ENCODE results near the gene ILDR1.

Gene ILDR1

DNA sequence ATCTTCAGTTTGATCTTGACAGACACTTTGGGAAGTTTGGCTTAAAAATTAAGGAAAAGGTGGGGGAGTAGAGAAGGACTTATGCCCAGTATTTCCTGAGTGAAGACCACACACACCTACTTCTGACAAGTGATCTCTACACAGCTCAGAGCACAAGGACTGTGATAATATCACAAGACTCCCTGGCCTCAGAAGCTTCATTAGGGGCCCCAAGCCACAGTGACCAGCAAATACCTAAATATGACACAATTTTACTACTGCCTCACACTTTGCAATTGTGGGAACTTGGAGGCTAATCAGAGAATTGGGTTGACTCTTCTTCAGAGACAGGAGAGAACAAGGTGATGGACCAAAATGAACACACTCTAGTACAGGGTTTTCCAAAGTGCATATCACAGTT, 2.6 kb downstream of the ILDR1 start:
- no peak for DNase-seq

DNA sequence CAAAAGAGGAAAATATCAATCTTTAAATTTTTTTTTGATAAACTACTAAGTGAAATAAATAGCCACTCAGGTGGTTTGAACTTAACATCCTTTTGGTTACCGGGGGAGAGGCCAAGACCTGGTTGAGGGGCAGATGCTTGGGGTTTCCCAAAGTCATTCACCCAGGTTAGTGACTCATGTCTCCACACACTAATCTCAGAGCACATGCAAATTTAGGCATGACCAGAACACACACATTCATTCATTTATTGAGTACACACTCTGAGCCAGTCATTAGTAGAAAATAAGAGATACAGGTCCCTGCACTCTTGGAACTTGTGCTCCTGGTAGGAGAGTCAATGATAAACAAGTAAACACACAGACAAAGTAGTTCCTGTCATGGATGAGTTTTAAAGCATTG, 7.3 kb downstream of the ILDR1 start:
- DNase-seq: no peak

DNA sequence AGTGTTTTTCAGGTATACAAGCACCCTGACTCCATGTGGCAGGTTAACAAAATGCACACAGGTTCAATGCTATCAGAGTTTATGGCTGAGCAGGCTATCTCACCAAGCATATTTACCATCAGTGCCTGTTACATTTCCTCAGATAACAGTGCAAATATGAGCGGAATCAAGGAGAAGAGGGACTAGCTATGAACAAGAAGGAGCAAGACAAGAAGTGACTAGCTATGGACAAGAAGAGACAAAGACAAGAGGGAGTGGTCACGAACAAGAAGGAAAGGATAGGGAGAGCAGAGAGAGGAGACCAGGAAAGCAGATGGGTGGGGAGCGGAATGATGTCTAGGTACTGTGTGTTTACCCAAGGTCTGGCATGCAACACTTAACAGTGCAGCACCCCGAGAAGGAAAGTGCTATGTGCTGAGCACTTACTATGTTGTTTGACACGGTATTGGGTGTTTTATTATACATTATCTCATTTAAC, 8.6 kb downstream of the ILDR1 start:
- no peak for DNase-seq

DNA sequence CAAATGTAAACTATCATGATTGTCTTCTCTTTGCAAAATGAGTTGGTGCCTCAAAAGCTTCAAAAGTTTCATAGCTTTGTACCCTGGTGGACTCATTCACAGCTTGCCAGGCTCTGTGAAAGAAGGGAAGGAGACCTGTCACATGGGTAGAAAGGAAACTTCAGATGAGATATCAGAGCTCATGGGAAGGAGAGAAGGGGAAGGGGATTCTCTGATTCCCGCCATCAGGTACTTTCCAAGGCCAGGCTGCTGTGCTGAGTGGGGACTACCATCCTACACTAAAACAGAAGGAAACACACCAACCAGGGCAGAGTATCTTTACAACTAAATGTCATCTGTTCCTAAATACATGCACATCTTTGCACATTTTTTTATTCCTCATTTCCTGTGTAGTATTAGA, 9.2 kb downstream of the ILDR1 start:
- DNase-seq: no peak

DNA sequence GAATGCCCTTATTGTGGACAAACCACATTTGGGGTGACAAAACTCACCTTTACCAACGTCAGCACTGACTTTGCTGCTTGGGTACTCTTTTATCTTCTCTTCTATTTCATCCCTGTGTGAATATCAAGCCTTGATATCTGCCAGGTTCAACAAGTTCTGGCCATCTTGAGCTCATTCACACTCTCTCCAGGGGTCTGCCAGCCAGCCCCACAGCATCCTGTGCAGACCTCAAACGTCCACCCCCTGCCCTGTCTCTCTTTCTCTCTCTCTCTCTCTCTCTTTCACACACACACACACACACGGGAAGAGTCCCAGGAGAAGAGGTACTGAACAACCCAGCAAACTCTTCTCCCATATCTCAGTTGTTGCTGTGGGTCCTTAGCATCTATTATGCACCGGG, 10.7 kb downstream of the ILDR1 start:
- DNase-seq: no peak

DNA sequence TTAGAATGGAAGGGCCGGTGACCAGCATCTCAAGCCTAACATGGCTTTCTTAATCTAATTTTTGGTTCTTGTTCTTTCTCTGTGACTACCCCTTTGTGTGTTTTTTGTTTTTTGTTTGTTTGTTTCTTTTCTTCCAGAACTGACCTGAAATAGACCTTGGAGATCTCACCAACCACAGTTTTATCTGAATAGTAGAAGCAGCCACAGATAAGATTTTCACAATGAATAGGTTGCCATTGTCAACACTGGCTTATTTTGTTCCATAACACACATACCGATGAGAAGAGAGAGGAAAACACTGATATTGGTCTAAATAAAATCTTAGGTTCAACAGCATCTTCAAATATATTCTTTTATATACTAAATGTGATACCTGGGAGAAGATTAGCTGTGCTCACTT, 11.5 kb downstream of the ILDR1 start:
- no peak for DNase-seq

DNA sequence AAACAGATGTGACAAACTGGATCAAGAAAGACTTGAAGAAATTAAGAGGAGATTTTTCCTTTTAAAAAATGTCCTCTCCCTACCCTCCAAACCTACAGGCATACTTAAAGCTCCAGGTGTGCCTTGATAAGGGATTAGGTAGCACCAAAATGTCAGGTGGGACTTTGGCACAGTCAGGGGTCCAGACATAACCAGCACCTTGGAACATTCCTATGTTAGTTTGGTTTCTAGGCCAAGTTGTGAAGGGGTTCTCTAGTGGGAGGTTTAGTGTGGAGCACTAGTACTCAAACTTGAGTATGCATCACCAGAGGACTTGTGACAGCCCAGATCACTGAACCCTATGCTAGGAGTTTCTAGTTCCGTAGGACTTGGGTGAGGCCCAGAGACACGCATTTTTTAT, 13.9 kb downstream of the ILDR1 start:
- no peak for DNase-seq

DNA sequence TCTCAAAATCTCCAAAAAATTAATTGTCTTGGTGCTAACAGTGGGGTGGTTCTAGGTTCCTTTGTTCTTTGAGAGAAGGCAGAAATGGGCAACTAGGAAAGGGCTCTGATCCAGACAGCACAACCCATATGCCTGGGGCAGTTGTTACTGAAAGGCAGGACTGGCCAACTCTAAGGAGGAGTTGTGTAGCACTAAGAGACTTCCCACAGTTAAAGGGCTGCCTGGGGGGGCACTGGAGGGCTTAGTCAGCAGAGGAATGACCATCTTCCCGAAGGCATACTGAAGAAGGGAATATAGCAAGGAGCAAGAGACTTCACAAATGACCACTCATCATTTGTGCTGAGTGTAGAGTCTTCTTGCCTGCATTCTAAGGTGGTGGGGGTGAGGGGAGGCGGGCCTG, 15.8 kb downstream of the ILDR1 start:
- no peak for DNase-seq

DNA sequence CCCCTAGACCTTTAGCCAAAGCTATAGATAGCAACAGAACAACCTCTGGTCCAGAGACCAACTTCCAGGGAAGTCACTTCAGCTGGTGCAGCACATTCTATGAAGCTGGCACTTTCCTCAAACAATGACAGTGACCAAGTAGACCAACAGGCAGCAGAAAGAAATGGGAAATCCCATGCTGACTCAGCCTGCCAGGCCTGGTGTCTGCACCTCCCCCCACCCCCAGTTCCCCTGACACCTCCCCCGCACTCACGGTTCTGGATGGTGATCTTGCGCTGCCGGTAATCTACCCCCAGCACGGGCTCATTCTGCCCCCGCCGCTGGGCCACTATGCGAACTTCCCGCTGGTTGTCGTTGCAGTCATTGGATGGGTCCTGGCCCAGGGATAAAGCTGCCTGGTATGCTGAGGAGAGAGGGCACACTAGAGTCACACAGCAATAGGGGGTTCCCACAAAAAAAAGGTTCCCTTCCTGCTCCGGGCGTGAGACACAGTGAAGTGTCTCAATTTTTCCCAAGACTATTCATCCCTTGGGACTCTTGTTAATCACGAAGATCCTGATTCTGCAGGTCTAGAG, 17.0 kb downstream of the ILDR1 start:
- DNase-seq: no peak

DNA sequence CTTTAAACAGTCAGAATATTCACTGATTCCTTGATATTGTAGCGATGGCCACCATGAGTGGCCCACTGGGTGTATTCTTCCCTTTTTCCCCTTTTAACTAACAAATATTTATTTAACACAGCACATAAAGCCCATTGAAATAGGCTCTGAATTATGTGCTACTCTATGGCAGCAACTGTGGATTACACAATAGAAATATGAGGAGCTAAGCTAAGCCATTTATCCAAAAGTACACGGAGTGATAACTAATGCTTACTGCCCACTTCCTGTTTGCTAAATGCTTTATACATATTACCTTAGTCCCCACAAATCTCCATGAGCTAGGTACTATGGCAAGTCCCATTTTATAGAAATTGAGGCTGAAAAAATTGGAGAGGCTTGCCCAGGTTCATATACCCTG, 17.9 kb downstream of the ILDR1 start:
- no peak for DNase-seq

DNA sequence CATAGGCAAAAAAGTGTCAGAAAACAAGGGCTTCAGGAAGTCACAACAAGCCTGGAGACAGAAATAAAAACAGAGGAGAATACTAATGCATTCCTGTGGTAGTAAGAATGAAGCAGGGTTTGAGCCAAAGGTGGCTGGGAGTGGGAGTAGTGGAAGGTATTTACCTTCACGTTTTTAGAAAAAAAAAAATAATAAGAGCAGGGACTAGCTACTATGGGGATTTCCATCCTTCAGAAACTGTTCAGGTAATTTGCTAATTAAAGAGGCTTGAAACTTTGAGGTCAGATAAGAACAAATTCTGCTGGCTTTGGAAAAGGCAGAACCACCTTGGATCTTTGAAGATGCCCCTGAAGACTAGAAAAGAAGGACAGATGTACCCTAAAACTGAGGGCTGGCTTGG, 18.4 kb downstream of the ILDR1 start:
- DNase-seq: no peak

DNA sequence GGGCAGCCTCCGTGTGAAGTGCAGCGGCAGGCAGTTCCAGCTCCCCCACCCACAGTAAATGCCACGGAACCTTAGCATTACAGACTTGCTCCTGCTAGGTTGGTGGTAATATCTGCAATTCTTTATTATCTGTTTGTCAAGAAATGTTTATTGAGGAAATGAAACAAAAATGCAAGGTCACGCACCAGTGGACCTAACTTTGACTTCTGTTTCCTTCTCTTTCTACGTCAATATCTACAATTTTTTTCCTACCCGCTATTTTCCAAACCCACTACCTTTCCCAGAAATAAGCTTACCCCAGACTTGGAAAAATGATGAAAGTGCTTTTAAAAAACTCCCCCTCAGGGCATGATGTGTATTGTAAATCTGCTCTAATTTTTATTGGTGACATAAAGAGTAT, 18.9 kb downstream of the ILDR1 start:
- DNase-seq: no peak

DNA sequence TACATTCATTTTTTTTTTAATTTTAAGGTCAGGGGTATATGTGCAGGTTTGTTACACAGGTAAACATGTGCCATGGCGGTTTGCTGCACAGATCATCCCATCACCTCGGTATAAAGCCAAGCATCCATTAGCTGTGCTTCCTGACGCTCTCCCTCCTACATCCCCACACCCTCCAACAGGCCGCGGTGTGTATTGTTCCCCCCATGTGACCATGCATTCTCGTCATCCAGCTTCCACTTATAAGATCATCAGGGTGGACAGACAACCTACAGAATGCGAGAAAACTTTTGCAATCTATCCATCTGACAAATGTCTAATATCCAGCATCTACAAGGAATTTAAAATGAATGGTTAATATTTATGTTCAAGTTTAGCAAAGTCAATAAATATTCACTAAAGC, 19.4 kb downstream of the ILDR1 start:
- DNase-seq: no peak

DNA sequence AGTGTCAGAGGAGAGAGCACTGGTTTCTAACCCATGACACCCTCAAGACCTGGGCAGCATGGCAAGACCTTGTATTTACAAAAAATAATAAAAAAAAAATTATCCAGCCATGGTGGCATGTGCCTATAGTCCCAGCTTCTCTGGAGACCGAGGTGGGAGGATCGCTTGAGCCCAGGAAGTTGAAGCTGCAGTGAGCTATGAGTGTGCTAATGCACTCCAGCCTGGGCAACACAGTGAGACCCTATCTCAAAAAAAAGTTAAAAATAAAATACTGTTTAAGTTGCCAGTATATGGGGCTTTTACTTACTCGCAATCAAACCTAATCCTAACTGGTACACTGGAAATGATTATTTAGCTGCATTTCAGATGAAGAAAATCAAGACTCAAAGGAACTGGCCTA, 20.2 kb downstream of the ILDR1 start:
- no peak for DNase-seq

DNA sequence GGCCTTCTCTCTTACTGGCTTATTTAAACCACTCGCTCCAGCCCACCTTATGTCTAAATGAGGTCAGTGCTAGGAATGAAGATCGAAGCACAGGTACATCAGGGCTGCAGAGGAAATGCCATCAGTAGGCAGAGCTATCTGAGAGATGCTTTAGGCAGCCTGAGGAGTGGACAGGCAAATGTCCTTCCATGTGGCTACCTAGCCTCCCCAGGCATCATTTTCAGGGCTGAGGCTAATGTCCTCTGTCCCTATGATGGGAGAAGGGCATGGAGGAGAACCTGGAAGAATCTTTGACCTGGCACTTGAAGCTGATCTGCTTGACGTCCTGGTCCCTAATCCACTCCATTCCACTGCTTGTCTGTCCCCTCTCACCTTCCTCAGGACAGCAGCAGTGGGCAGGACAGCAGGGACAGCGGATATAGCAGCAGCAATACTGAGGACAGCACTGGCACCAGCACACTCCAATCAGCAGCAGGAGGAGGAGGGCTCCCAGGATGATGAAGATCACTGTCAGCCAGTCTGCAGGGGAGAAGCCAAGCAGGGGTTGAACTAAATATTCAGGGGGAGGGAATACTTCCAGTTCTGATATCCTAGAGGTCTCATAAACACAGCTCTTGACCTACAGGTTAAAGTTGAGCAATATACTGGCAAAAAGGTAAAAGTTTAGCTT, 21.0 kb downstream of the ILDR1 start:
- DNase-seq: no peak

DNA sequence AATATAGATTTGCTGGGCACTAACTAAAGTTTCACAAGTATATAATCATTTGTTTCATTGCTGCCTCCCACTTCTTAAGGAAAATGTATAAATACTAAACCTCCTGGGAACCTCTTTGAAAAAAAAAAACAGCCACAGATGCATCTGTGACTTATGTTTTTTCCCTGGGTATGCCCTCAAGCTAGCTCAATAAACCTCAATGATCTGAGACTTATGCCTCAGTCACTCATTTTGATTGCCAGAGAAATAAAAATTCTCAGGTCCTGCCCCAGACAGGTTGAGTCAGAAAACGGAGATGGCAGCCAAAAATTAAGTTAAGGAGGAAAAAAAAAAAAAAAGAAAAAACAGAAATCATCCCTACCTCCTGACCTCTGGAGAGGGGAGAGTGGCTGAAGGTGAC, 22.1 kb downstream of the ILDR1 start:
- no peak for DNase-seq

DNA sequence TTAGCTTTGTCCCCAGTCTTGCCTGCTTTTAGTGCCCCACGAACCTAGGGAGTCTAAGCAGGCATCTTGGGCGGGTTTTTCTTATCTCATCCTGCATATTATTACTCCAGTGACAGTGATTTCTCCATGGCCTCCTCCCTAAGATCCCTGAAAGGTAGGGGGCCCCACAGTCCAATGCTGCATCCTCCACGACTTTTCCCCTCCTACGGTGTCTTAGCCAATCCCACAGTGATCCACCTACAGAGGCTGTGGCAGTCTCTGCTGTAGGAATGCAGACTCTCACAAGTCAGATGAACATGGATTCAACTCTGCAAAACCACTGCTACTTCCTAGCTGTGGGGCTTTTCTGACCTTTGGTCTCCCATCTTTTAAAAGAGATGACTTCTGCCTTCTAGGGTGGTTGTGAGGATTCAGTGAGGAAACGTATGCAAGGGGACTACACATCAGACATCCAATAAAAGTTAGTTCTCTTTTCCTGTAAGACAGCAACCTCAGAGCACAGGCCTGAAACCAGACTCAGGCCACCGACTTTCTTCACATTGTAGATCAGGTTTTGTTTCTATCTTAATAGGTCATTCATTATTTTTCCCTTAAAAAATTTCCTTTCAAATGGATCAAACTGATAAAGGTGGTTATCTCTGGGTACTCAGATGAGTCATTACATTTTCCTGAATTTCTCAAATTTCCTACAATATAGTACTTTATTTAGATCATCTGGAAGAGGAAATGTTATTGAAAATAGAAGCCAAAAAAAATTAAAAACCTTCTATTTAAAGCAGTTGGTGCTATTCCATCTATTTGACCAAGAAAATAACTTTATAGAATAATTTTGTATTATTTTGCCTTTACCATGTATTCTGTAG, 23.2 kb downstream of the ILDR1 start:
- no peak for DNase-seq

DNA sequence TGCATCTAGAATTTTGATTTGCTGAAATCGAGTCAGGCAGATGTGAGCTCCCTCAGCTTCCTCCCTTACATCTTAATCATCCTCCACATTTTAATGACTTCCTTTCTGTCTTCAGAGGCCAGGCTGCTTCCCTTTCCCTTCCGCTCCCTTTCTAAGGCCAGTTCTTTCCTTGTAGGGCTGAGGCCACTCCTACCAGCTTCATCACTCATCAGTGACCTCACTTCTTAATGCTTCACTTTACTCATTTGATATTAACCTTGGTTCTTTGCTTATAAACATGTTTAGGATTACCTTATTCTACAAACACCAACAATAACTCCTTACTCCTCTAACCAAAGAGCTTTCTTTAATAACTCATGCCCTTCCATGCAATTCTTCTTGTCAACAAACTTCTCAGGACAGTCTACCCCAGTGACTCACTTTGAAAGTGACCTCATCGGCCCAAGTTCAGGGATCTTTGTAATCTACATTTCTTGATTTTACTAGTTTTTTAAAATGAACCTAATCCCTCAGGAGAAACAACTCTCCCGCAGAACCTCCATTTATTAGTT, 23.9 kb downstream of the ILDR1 start:
- DNase-seq: no peak

DNA sequence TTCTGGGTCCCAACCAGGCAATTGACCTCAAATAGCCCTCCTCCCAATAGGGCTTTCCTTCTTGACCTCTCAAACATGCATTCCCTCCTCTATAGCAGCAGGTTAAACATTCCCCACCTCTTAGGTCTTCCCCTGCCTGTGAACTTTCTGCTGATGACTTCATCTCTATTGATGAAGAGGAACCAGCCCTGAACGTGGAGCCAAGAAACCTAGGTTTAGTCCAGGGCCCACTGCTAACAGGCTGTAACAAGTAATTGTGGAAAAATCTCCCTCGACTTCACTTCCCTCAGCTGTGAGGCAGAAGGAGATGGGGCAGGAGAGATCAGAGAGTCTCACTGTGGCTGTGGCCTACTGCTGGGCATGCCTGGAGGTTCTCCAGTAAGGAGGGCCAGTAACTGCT, 24.7 kb downstream of the ILDR1 start:
- DNase-seq: no peak

DNA sequence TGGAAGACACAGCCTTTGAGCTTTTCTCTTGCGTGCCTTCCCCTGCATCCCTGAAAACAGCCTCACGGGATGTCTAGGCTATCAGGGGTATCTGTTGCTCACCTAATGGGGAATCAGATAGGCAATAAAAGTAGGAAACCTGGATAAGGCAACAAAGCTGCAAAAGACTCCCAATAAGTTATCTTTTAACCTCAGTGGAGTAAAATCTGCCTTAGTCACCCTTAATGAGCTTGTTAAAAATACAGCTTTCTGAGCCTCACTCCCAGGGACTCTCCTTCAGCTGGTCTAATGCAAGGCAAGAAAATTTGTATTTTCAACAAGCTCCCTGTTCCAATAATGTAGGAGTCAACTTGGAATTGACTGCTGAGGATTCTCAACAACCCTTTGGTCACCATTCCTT, 25.6 kb downstream of the ILDR1 start:
- no peak for DNase-seq

DNA sequence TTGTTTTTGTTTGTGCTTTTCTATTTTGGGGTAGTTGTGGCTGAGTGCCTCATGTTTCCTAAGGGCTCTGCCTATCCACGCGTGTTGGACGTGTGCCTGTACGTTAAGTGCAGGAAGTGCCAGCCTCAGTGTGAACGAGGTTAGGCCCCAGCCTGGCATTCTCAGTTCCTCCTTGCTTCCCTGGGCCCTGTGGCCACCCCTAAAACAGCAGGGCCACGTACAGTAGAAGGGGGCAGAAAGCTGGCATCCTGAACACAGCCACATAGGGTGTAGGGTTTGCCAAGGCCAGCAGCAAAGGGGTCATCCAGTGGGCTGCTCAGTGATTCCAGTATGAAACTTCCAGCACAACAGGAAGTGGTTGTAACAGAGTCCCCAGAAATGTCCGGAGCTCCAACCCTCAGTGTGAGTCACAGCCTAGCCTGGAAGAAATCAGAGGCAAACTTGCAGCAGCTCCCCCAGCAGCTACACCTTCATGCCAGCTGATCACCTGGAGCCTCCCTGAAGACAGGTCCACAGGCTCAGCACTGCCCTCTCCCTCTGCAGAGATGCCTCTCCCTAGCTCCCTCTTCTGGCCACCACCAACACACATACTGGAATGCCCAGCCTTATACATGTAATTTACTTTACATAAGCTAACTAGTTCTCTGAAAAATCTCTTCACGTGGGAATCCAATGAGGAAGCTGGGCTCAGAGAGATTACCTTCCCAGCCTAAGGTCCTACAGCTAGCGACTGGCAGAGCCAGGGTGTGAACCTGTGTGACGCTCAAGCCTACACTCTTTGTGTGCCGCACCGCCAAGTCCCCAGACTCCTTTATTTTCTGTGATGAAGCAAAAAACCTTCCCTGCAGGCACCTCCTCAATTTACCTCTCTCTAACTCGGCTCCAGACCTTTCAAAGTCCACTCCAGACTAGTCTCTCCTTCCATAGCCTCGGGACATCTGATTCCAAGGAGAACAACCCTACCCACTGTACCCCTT, 26.6 kb downstream of the ILDR1 start:
- DNase-seq: no peak

DNA sequence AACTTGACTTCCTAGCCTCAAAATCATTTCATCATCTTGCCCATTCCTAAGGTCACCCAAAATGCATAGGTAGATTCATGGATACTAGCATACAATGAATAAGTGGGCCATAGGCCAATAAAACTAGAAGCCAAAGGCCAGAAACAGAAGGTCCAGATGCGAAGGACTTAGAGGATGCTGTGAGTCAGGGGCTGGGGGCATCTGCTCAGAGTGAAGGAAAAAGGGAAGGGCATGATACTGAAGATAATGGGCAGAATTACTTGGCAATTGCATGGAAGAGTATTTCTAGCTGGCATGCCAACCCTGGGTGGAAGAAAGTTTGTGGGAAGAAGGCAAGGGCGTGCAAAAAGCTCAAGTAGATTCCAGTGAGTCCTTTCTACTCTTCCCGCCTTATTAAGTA, 27.5 kb downstream of the ILDR1 start:
- no peak for DNase-seq

Measured in right kidney (tissue), 1 donor.